Choroid plexus epithelial cell (primary cell): ENCODE results near the gene HIVEP3.

ENCODE experiments used
- DNase-seq: peaks from one replicate; pipeline ENCODE4 v3.0.0-alpha.2; 2010; ENCODE audit warnings: low read depth
- H3K4me3 ChIP-seq: 2 replicates; pipeline ENCODE4 v1.5.1; 2011; ENCODE audit warnings: low read depth, mild to moderate bottlenecking, control low read depth, low read length, moderate library complexity
- CTCF ChIP-seq: conservative IDR thresholded peaks from 2 replicates; pipeline ENCODE4 v1.5.1; 2011; ENCODE audit warnings: low read depth, mild to moderate bottlenecking, control low read depth, inconsistent platforms, low read length, moderate library complexity

Gene HIVEP3

GRCh38 chr1:41456847-41457540 is 461.7 kb downstream of the HIVEP3 start:
- TF ChIP-seq CTCF: no peak
- DNase-seq: no peak
- H3K4me3 ChIP-seq: no peak overlapping the region
